NCI-H774 (cell line): ENCODE results near the gene ODC1.
"Not testable (repeated sequence)": the region's sequence is repeated elsewhere in the genome, so short reads cannot be mapped to it uniquely, and the experiment has no call there.

Experiments
- DNase-seq: peaks from one replicate; lab custom pipeline; 2025; lab: John Stamatoyannopoulos, UW

ODC1 gene

GRCh38 chr2:10447895-10448575, at the start of gene ODC1:
Gene ODC1 (minus strand): TSS chr2:10448327. CDS start chr2:10445032, 3,295 bp downstream.
- peak; percentile 98 for DNase-seq

DNA sequence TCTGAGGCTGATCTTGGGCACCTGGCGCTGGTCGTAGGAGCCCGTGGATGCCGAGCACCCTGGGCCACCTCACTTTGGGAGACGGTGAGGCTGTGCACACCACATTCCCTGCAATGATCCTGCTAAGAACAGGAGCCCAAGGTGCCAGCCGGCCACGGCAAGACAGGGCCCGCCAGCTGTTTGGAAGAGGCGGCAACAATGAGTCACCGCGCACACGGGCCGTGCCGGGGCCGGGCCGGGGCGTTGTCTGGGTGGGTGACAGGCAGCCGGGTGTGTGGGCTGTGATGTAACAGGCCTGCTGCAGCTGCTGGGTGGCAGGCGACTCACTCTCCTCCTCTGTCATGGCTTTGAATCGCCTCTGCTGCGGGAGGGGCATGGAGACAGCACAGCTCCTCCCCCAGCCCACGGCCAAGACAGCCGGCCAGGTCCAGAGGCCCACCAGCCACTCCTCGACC, 49.7 kb upstream of the ODC1 start:
- peak; percentile 49 for DNase-seq

GRCh38 chr2:10495988-10496313, 47.8 kb upstream of the ODC1 start:
- no peak for DNase-seq

- DNase-seq, result no peak
Measured at GRCh38 chr2:10495311-10495987, 47.3 kb upstream of the ODC1 start.

DNA sequence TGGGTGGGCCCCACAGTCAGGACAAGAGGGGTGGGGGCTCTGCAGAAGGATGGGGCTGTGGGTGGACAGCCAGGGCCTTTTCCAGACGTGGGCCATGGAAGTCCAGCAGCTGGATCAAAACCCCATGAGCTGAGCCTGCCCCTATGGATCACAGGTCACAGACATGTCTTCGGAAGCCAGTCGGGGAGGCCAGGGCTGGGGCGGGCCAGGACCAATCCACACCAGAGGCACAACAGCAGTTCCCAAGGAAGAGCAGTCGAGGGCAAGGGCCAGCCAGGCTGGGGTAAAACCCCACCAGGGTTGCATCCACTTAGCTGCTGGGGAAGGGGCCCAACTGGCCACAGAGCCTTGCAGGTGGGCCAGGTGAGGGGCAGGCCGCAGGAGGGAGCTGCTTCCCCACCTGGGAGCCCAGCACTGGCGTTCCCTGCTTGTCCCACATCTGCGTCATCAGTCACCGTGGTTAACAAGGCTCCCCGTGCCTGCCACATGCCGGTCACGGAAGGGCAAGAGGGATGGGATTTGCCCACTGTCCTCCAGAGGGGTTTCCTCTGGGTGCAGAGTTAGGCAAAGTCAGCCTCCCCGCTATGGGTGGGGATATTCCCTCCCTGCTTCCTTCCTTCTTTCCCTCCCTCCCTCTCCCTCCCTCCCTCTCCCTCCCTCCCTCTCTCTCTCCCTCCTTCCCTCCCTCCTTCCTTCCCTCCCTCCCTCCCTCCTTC, 46.4 kb upstream of the ODC1 start:
- DNase-seq, result no peak

DNA sequence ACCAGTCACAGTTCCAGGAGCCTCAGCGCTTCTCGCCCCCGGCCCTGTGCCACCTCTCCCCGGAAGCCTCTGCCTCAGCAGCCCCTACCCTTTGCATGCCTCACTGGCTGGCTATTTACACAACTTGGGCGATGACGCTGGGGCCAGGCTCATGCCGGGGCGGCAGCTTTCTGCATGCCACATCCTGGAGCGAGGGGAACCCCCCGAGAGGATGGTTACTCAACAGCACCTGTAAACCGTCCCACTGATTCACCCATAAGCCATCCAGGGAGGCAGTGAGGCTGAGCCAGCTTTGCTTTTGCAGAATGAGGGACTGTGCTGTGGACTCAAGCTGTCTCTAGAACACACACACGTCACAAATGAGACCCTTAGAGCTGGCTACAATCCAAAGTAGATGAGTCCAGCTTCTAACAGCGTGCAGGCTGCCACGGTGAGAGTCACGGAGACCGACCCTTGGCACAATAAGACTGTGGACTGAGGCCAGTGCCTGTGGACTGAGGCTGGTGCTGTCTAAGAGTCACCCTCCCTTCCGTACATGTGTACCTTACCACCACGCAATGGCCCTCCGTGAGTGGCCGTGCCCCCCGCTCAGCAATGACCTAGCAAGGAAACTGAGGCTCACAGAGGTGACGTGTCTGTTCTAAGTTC, 45.6 kb upstream of the ODC1 start:
- DNase-seq, result no peak

DNA sequence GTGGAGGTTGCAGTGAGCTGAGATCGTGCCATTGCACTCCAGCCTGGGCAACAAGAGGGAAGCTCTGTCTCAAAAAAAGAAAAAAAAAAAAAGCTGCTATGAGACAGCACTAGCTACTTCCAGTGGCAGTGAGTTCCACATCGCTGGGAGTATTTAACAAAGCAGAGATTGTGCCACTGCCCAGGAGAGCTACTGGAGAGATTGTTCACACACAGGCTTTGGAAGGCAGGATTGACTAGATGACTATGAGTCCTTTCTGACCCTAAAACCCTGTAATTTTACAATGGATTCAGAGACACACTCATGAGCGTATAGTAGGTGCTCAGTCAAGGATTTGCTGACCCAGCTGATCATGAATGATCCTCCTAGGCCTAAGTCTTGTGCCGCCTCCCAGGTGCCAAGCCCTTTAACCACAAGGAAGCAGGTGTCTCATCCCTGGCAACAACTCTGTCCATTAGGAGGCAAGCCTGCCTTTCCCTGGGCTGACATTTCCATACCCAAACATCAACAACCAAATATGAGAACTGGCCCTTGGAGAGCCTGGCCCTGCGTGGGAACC, 45.0 kb upstream of the ODC1 start:
- DNase-seq, result no peak

DNA sequence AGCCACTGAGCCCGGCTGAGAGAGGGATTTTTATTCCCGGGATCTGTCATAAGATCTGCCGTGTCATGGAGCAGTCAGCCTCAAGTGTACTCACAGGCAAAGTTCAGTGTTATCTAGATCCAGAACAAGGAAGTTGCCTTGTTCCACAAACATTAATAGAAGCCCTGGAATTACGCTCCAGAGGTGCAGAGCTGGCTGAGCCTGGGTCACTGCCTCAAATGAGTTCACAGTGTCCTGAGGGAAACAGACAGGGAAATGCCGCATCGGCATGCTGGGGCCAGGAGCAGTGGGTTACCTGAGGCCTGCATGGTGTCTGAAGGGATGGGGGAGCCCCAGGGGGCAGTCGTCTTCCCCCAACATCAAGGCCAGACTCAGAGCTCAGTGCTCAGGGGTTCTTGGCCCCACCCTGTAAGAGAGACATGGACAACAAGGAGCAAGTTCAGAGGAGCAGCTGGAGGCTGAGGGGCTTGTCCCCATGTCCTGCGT, 42.7 kb upstream of the ODC1 start:
- DNase-seq, result no peak

- DNase-seq, result no peak
Measured at GRCh38 chr2:10489842-10490555, 41.9 kb upstream of the ODC1 start.

DNA sequence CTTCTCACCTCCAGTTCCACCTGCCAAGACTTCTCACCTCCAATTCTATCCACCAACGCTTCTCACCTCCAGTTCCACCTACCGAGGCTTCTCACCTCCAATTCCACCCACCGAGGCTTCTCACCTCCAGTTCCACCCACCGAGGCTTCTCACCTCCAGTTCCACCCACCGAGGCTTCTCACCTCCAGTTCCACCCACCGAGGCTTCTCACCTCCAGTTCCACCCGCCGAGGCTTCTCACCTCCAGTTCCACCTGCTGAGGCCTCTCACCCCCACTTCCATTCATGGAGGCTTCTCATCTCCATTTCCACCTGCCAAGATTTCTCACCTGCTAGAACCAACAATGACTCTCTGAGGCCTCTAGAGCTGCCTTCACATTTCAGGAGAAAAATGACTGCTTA, 40.0 kb upstream of the ODC1 start:
- not testable (repeated sequence) for DNase-seq

GRCh38 chr2:10487741-10488104, 39.6 kb upstream of the ODC1 start:
- not testable (repeated sequence) for DNase-seq

GRCh38 chr2:10487081-10487740, 39.1 kb upstream of the ODC1 start:
- DNase-seq, result no peak

- DNase-seq, result no peak
Measured at GRCh38 chr2:10486601-10487079, 38.5 kb upstream of the ODC1 start.

- DNase-seq, result no peak
Measured at GRCh38 chr2:10486091-10486490, 38.0 kb upstream of the ODC1 start.

- DNase-seq, result no peak
Measured at GRCh38 chr2:10482913-10483312, 34.8 kb upstream of the ODC1 start.

GRCh38 chr2:10482460-10482859, 34.3 kb upstream of the ODC1 start:
- DNase-seq, result no peak

DNA sequence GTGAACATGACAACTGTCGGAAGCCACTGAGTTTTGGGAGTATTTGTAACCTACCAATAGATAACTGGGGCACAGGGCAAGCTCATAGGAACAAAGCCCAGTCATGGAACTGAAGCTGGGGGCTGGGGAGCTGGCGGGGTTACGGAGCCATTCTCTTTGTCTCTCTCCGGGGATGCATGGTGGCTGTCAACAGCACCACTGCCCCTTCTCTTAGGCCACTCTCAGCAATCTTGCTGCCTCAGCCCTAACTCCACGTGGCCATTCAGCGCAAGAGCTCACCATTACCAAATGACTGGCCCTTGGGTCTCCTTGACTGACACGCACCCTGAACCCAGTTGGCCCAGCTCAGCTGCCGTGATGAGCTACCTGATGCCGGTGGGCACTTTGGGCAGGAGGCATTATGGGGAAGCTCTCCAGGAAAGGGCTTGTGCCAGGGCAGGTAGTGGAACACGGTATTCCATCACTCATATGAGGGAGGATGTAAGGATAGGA, 33.6 kb upstream of the ODC1 start:
- DNase-seq, result no peak

DNA sequence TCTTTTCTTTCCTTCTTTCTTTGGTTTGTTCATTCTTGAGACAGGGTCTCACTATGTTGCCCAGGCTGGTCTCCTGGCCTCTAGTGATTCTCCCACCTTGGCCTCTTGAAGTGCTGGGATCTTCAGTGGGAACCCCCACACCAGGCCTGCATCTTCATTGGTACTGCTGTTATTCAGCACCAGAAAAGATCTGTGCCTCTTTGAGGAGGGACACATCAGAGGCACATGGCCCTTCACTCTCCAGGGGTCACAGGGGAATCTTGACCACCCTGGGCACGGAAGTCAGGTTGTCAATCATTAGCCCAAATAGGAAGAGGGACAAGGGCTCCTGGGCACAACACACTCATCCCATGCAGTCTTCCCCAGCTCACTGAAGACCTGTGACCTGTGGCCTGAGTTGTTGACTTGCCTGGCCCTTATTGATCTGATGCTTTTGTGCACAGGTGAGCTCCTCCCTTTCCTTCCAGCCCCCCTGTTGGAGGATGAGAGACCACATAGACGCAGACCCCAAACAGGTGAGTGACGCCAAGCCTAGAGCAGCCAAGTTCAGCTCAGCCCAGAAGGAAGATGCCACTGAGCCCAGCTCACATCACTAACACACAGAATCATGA, 33.0 kb upstream of the ODC1 start:
- DNase-seq, result no peak

DNA sequence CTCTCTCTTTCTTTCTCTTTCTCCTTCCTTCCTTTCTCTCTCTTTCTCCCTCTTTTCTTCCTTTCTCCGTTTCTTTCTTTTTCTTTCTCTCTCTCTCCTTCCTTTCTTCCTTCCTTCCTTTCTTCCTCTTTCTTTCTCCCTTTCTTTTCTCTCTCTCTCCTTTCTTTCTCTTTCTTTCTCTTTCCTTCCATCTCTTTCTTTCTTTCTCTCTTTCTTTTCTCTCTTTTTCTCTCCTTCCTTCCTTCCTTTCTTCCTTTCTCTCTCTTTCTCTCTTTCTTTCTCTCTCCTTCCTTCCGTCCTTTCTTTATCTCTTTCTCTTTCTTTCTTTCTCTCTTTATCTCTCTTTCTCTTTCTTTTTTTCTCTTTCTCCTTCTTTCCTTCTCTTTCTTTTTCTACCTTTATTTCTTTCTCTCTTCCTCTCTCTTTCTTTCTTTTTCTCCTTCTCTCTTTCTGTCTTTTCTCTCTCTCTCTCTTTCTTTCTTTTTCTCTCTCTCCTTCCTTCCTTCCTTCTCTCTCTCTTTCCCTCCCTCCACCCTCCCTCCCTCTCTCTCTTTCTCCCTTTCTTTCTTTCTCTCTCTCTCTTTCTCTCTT, 32.3 kb upstream of the ODC1 start:
- no peak for DNase-seq

GRCh38 chr2:10478916-10479315, 30.8 kb upstream of the ODC1 start:
- no peak for DNase-seq
